CD14-positive monocyte (primary cell): ENCODE measurements around the gene RMND5B. TPM values are rescaled to one million over a fixed set of nuclear protein-coding genes. Genes with fewer than 3 reads are reported as not detected.
"Not testable (repeated sequence)": the region's sequence is repeated elsewhere in the genome, so short reads cannot be mapped to it uniquely, and the experiment has no call there.

ENCODE experiments used
- DNase-seq, 3 donors: peaks; one replicate each; pipeline ENCODE4 v3.0.0-alpha.2; 2011 to 2022
- H2AFZ ChIP-seq: 2 replicates; pipeline ENCODE4 v1.6.0; 2012; ENCODE audit warnings: mild to moderate bottlenecking, low read depth, low read length, inconsistent platforms; ENCODE audit not compliant: insufficient read depth, poor library complexity, severe bottlenecking
- H3K27ac ChIP-seq, 2 donors: 1 replicate in 1 of 2; 2 replicates in 1 of 2; pipeline ENCODE4 v1.5.1; 2012 to 2013; ENCODE audit warnings: low read length in 2 of 2, control low read depth in 1 of 2, inconsistent platforms in 1 of 2, low read depth in 1 of 2, mild to moderate bottlenecking in 1 of 2
- H3K27me3 ChIP-seq, 2 donors: one replicate each; pipeline versions ENCODE4 v1.6.0 to v1.6.1; 2011 to 2013; ENCODE audit warnings: low read length in 2 of 2; ENCODE audit not compliant: control insufficient read depth in 2 of 2, insufficient read depth in 2 of 2
- H3K36me3 ChIP-seq, 2 donors: replicated peaks in 1 of 2; 1 replicate in 1 of 2; 2 replicates in 1 of 2; pipeline versions ENCODE4 v1.5.1 to v1.6.1; 2012 to 2013; ENCODE audit warnings: low read length in 2 of 2, control low read depth in 1 of 2, inconsistent platforms in 1 of 2, mild to moderate bottlenecking in 1 of 2; ENCODE audit not compliant: insufficient read depth in 2 of 2, control insufficient read depth in 1 of 2
- H3K4me1 ChIP-seq, 2 donors: 1 replicate in 1 of 2; 2 replicates in 1 of 2; pipeline versions ENCODE4 v1.5.1 to v1.6.1; 2012 to 2013; ENCODE audit warnings: low read length in 2 of 2, control low read depth in 1 of 2, inconsistent platforms in 1 of 2, mild to moderate bottlenecking in 1 of 2, moderate library complexity in 1 of 2; ENCODE audit not compliant: insufficient read depth in 2 of 2, control insufficient read depth in 1 of 2
- H3K4me2 ChIP-seq: replicated peaks from 2 replicates; pipeline ENCODE3; 2012; ENCODE audit warnings: low read length, moderate library complexity, mild to moderate bottlenecking; ENCODE audit not compliant: poor library complexity, severe bottlenecking; ENCODE audit errors: extremely low read depth
- H3K4me3 ChIP-seq, 3 experiments: fragments of 200-600 bp in 1 of 3; sonication (generic) in 1 of 3; replicated peaks in 1 of 3; 1 replicate in 2 of 3; 2 replicates in 1 of 3; pipeline ENCODE4 v1.5.1; 2011 to 2013; ENCODE audit warnings: low read length in 3 of 3, mild to moderate bottlenecking in 3 of 3, control low read depth in 2 of 3, low read depth in 2 of 3, inconsistent platforms in 1 of 3, moderate library complexity in 1 of 3
- H3K79me2 ChIP-seq: 2 replicates; pipeline ENCODE4 v1.6.0; 2012; ENCODE audit warnings: mild to moderate bottlenecking, control low read depth, inconsistent platforms, low read length, moderate library complexity; ENCODE audit not compliant: insufficient read depth
- H3K9ac ChIP-seq: 2 replicates; pipeline ENCODE4 v1.6.0; 2017; ENCODE audit warnings: low read length, mild to moderate bottlenecking; ENCODE audit not compliant: insufficient read depth, poor library complexity, severe bottlenecking
- H3K9me3 ChIP-seq, 2 donors: replicated peaks in 1 of 2; 1 replicate in 1 of 2; 2 replicates in 1 of 2; pipeline versions ENCODE4 v1.5.1 to v1.6.1; 2012 to 2013; ENCODE audit warnings: low read length in 2 of 2, control low read depth in 1 of 2; ENCODE audit not compliant: control insufficient read depth in 1 of 2, insufficient read depth in 1 of 2
- H4K20me1 ChIP-seq: 2 replicates; pipeline ENCODE4 v1.6.0; 2012; ENCODE audit warnings: mild to moderate bottlenecking, low read length, control low read depth, moderate library complexity; ENCODE audit not compliant: insufficient read depth
- H3K27ac Mint-ChIP-seq, 7 donors: one replicate each; pipeline ENCODE4 v1.8.0; 2020; ENCODE audit warnings: mild to moderate bottlenecking in 7 of 7, mixed read lengths in 7 of 7, moderate library complexity in 6 of 7, inconsistent platforms in 2 of 7
- H3K27me3 Mint-ChIP-seq, 3 donors: one replicate each; pipeline ENCODE4 v1.8.0; 2021 to 2022; ENCODE audit warnings: low read depth in 3 of 3, mild to moderate bottlenecking in 3 of 3, mixed read lengths in 3 of 3, moderate library complexity in 3 of 3, inconsistent platforms in 1 of 3
- H3K36me3 Mint-ChIP-seq, 2 donors: one replicate each; pipeline ENCODE4 v1.8.0; 2020; ENCODE audit warnings: mixed read lengths in 2 of 2, inconsistent platforms in 1 of 2, mild to moderate bottlenecking in 1 of 2
- H3K4me1 Mint-ChIP-seq: one replicate; pipeline ENCODE4 v1.8.0; 2020; ENCODE audit warnings: mild to moderate bottlenecking, mixed read lengths
- H3K4me3 Mint-ChIP-seq, 2 donors: one replicate each; pipeline ENCODE4 v1.8.0; 2020; ENCODE audit warnings: mild to moderate bottlenecking in 2 of 2, mixed read lengths in 2 of 2, moderate library complexity in 1 of 2
- H3K9me3 Mint-ChIP-seq, 7 donors: one replicate each; pipeline ENCODE4 v1.8.0; 2020 to 2022; ENCODE audit warnings: mixed read lengths in 7 of 7, mild to moderate bottlenecking in 6 of 7, moderate library complexity in 6 of 7, inconsistent platforms in 2 of 7
- CTCF ChIP-seq: fragments of 200-600 bp; IDR thresholded peaks from one replicate; pipeline ENCODE4 v1.8.0; 2022; ENCODE audit warnings: antibody characterized with exemption, mild to moderate bottlenecking
- WGBS: methylation state at CpG from one replicate; pipeline ENCODE4 v1.1.5; 2013; ENCODE audit warnings: missing lambda C conversion rate; ENCODE audit not compliant: insufficient coverage; 5-methylcytosine and 5-hydroxymethylcytosine counted together
- intact Hi-C, 2 donors: fragments of 100-400 bp; cut with micrococcal nuclease; formaldehyde crosslinking; loops; one replicate each; pipeline versions ENCODE4 v1.15.0 to v1.15.1; 2023
- polyA plus RNA-seq, 3 donors: library from polyadenylated mRNA; depleted of rRNA in 1 of 3; unstranded in 2 of 3; stranded (reverse) in 1 of 3; fragments of 300-500 nt in 2 of 3; fragments of >200 nt in 1 of 3; fragmentation: Illumina TruSeq in 2 of 3; gene quantifications; 1 replicate in 2 of 3; 2 replicates in 1 of 3; pipeline ENCODE4 v1.2.3, GENCODE V29; 2012 to 2021

The RMND5B gene
- polyA plus RNA-seq, 3 donors = 20.9 to 27.4 (median 23.9) TPM

DNA sequence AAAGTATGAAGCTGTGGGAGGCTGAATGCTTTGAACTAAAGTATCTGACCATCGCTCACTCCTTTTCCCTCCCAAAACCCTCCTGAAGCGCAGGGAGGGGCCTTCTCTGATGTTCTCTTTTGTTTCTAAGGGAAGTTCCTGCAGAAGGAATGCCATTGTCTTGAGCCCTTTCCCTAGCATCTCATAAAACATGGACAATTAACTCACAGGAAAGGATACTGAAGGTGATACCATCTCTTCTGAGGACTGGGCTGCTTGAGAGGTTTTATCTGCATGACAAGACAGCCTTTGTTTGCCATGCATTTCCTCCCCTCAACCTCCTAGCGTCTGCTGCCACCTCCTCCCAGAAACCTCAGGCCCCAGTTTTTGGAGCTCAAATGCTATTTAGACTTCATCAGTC is 4.3 kb upstream of the RMND5B start:
- no peak overlapping the region for H3K4me3 ChIP-seq
- TF ChIP-seq CTCF = no peak
- H3K27me3 ChIP-seq = peaks cover 0 to 9% of the 10 kb centered on the region in 2 donors
- H3K9ac ChIP-seq = no peak overlapping the region
- no peak overlapping the region for H3K27ac ChIP-seq
- DNase-seq = no peak
- no peak overlapping the region for H3K4me2 ChIP-seq
- no peaks in the 10 kb centered on the region for H3K9me3 ChIP-seq
- no peaks in the 10 kb centered on the region for H3K36me3 ChIP-seq
- H3K79me2 ChIP-seq = no peaks in the 10 kb centered on the region
- H2AFZ ChIP-seq = no peak overlapping the region
- Mint-ChIP-seq H3K27ac (no peak overlapping the region), H3K9me3 (peaks cover 0 to 5% (median 0%) of the 10 kb centered on the region in 7 donors), H3K4me3 (no peak overlapping the region), H3K27me3 (peaks cover 9 to 38% (median 18%) of the 10 kb centered on the region in 3 donors), H3K36me3 (no peaks in the 10 kb centered on the region), H3K4me1 (peaks cover 13% of the 10 kb centered on the region)
- intact Hi-C loops = no loop called here
- H3K4me1 ChIP-seq = peaks cover 11 to 13% of the 10 kb centered on the region in 2 donors
- 100% methylated on average over 1 of the region's 3 CpGs for WGBS
- no peaks in the 10 kb centered on the region for H4K20me1 ChIP-seq

DNA sequence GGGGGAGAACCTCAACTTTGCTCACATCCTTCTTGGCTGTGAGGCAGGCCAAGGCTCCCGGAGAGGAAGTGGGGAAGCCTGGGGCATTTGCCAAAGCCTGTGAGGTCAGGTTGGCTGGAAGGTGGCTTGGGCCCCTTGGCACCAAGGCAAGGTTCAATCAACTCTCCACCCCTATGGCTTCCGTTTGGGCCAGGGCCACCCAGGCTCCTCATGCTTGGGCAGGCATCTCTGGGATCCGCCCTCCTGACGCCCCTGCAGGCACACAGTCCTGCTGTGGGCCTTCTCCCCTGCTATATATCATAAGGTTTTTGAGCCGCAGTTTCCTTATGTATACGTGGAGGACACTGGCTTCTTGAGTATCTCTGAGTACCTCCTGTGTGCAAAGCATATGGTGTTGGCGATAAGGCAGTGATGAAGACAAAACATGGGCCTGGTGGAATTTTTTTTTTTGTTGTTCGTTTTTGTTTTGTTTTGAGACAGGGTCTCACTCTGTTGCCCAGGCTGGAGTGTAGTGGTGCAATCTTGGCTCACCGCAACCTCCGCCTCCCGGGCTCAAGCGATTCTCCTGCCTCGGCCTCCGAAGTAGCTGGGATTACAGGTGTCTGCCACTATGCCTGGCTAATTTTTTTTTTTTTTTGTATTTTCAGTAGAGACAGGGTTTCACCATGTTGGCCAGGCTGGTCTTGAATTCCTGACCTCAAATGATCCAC is 3.4 kb upstream of the RMND5B start:
- H3K79me2 ChIP-seq, H4K20me1 ChIP-seq, H2AFZ ChIP-seq, H3K4me3 ChIP-seq, H3K36me3 Mint-ChIP-seq, H3K9me3 ChIP-seq, H3K36me3 ChIP-seq, H3K4me2 ChIP-seq, H3K27ac ChIP-seq, H3K9ac ChIP-seq, H3K9me3 Mint-ChIP-seq, H3K4me3 Mint-ChIP-seq, DNase-seq, H3K27ac Mint-ChIP-seq, intact Hi-C loops, H3K27me3 ChIP-seq: not testable (repeated sequence)
- Mint-ChIP-seq H3K27me3 (peaks cover 6 to 31% (median 13%) of the 10 kb centered on the region in 3 donors), H3K4me1 (peaks cover 21% of the 10 kb centered on the region)
- peaks cover 13 to 20% of the 10 kb centered on the region in 2 donors for H3K4me1 ChIP-seq
- WGBS = 53% methylated on average over 4 of the region's 14 CpGs
